OCI-LY7 (cell line): ENCODE measurements around the gene ADGRD1.

Experiments used
- CTCF ChIP-seq: fragments of 200-600 bp; sonication (generic); conservative IDR thresholded peaks from 2 replicates; pipeline ENCODE4 v1.5.1; 2014; ENCODE audit warnings: mild to moderate bottlenecking, antibody characterized with exemption, low read length, moderate library complexity, mixed read lengths
- EZH2phosphoT487 ChIP-seq: fragments of 200-600 bp; sonication (generic); IDR thresholded peaks from 2 replicates; pipeline ENCODE4 v1.6.1; 2018; ENCODE audit warnings: low read depth, borderline replicate concordance, mild to moderate bottlenecking, mixed run types, antibody characterized with exemption, low read length, moderate library complexity, mixed read lengths

DNA sequence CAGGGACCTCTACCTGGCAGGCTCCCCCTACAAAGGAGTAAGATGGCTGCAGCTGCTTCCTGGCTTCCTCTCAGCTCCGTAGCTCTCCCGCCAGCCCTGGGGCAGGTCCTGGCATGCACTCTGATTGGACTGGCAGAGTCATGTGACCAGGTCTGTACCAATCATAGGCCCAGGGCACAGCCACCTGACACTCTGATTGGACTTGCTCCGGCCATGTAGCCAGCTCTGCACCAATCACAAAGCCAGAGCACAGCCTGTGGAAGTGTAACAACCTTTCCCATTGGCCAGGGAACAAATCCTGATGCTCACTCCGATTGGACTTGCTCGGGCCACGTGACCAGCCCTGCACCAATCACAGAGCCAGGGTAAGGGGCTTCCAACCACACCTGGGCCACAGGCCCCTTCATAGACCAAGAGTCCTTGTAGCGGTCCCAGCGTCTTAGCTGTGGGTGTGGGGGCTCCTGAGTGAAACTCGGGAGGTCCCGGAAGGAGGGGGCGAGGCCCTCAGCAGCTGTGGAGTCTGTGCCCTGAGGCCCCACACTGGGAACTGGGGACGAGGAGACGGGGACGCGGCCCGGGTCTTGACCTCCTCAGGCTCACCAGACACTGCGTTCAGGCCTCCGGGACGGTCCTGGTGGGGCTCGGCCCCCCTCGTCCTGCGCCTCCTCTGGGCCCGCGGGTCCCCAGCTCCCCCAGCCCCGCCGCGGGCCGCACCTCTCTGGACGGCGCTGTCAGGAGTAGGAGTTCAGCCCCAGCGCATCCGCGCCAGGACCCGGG, 210.6 kb downstream of the ADGRD1 start:
- no peak for TF ChIP-seq CTCF
- no peak for TF ChIP-seq EZH2phosphoT487
